Neural cell (in vitro differentiated cells): ENCODE data around the gene PADI4. TPM values are rescaled to one million over a fixed set of nuclear protein-coding genes. Genes with fewer than 3 reads are reported as not detected.

ENCODE experiments used
- H2AFZ ChIP-seq: fragments of 200-600, 300-800 bp; sonication (generic), shearing (Covaris generic); 2 replicates; pipeline ENCODE4 v1.6.0; 2014; ENCODE audit warnings: low read depth, mild to moderate bottlenecking, antibody characterized with exemption, low read length, moderate library complexity
- H3F3A ChIP-seq: fragments of 200-600 bp; shearing (Covaris generic); 2 replicates; pipeline ENCODE4 v1.6.1; 2016; ENCODE audit warnings: mild to moderate bottlenecking, moderate library complexity, mixed read lengths, antibody characterized with exemption, low read length; ENCODE audit not compliant: insufficient read depth, poor library complexity, severe bottlenecking
- H3K27ac ChIP-seq: fragments of 200-600, 300-800 bp; sonication (generic), shearing (Covaris generic); 2 replicates; pipeline ENCODE4 v1.5.1; 2014; ENCODE audit warnings: mild to moderate bottlenecking, low read length, moderate library complexity
- H3K27me3 ChIP-seq: fragments of 300-800, 200-600 bp; sonication (generic), shearing (Covaris generic); 2 replicates; pipeline ENCODE4 v1.6.0; 2014; ENCODE audit warnings: mild to moderate bottlenecking, low read depth, low read length, moderate library complexity; ENCODE audit not compliant: insufficient read depth
- H3K36me3 ChIP-seq: fragments of 300-800, 200-600 bp; sonication (generic), shearing (Covaris generic); 2 replicates; pipeline ENCODE4 v1.5.1; 2014; ENCODE audit warnings: mild to moderate bottlenecking, antibody characterized with exemption, low read length, moderate library complexity; ENCODE audit not compliant: insufficient read depth
- H3K4me2 ChIP-seq: fragments of 300-800, 200-600 bp; sonication (generic), shearing (Covaris generic); 2 replicates; pipeline ENCODE4 v1.6.0; 2014; ENCODE audit warnings: mild to moderate bottlenecking, low read length
- H3K4me3 ChIP-seq: fragments of 300-800, 200-600 bp; sonication (generic), shearing (Covaris generic); 2 replicates; pipeline ENCODE4 v1.5.1; 2014; ENCODE audit warnings: mild to moderate bottlenecking, low read length, moderate library complexity
- H3K79me2 ChIP-seq: fragments of 200-600 bp; shearing (Covaris generic); replicated peaks from 2 replicates; pipeline ENCODE4 v1.6.0; 2014; ENCODE audit warnings: mild to moderate bottlenecking, low read length, moderate library complexity; ENCODE audit not compliant: insufficient read depth
- H3K9ac ChIP-seq: fragments of 300-800, 200-600 bp; sonication (generic), shearing (Covaris generic); 2 replicates; pipeline ENCODE4 v1.6.1; 2016; ENCODE audit warnings: mild to moderate bottlenecking, low read length, mixed read lengths
- H3K9me2 ChIP-seq: fragments of 200-600 bp; shearing (Covaris generic); 2 replicates; pipeline ENCODE4 v1.6.1; 2016; ENCODE audit warnings: mild to moderate bottlenecking, low read length, mixed read lengths; ENCODE audit not compliant: insufficient read depth
- H3K9me3 ChIP-seq: fragments of 200-600, 300-800 bp; sonication (generic), shearing (Covaris generic); 2 replicates; pipeline ENCODE4 v1.6.1; 2016; ENCODE audit warnings: mild to moderate bottlenecking, mixed run types, low read length, moderate library complexity, mixed read lengths
- H4K20me1 ChIP-seq: fragments of 200-600 bp; shearing (Covaris generic); 2 replicates; pipeline ENCODE4 v1.6.1; 2016; ENCODE audit warnings: mild to moderate bottlenecking, mixed run types; ENCODE audit not compliant: insufficient read depth
- EP300 ChIP-seq: fragments of 450-650 bp; conservative IDR thresholded peaks from 2 replicates; pipeline ENCODE4 v1.6.1; 2014; ENCODE audit warnings: antibody characterized with exemption, mild to moderate bottlenecking, moderate library complexity; ENCODE audit not compliant: poor library complexity, severe bottlenecking
- EZH2 ChIP-seq: fragments of 200-600, 300-800 bp; shearing (Covaris generic), sonication (generic); IDR thresholded peaks from 2 replicates; pipeline ENCODE4 v1.6.1; 2014; ENCODE audit warnings: antibody characterized with exemption, low read length, borderline replicate concordance, mild to moderate bottlenecking; ENCODE audit not compliant: insufficient read depth, poor library complexity, severe bottlenecking
- MXI1 ChIP-seq: fragments of 450-650 bp; conservative IDR thresholded peaks from 2 replicates; pipeline ENCODE4 v1.6.1; 2014; ENCODE audit warnings: antibody characterized with exemption, mild to moderate bottlenecking; ENCODE audit not compliant: poor library complexity, severe bottlenecking
- RAD21 ChIP-seq: fragments of 450-650 bp; conservative IDR thresholded peaks from 2 replicates; pipeline ENCODE4 v1.6.1; 2014; ENCODE audit warnings: antibody characterized with exemption, mild to moderate bottlenecking, moderate library complexity
- SMC3 ChIP-seq: fragments of 450-650 bp; conservative IDR thresholded peaks from 2 replicates; pipeline ENCODE4 v1.6.1; 2014; ENCODE audit warnings: antibody characterized with exemption, mild to moderate bottlenecking, moderate library complexity; ENCODE audit not compliant: poor library complexity
- TAF1 ChIP-seq: IDR thresholded peaks from 2 replicates; pipeline ENCODE4 v1.6.1; 2012; ENCODE audit warnings: low read depth
- polyA plus RNA-seq: library from polyadenylated mRNA; depleted of rRNA; stranded (reverse); fragments of >200 nt; gene quantifications from 2 replicates; pipeline ENCODE4 v1.2.3, GENCODE V29; 2014
- TF ChIP-seq, protein P1 (sequence below): fragments of 450-650 bp; IDR thresholded peaks from 2 replicates; pipeline ENCODE4 v1.5.1; 2014; ENCODE audit warnings: antibody characterized with exemption, mild to moderate bottlenecking, moderate library complexity; ENCODE audit not compliant: poor library complexity, severe bottlenecking
- TF ChIP-seq, protein P2 (sequence below): IDR thresholded peaks from 2 replicates; pipeline ENCODE4 v1.6.1; 2012; ENCODE audit warnings: borderline replicate concordance

PADI4 gene
- polyA plus RNA-seq, 1 donor from 2014 or later, result not detected

DNA sequence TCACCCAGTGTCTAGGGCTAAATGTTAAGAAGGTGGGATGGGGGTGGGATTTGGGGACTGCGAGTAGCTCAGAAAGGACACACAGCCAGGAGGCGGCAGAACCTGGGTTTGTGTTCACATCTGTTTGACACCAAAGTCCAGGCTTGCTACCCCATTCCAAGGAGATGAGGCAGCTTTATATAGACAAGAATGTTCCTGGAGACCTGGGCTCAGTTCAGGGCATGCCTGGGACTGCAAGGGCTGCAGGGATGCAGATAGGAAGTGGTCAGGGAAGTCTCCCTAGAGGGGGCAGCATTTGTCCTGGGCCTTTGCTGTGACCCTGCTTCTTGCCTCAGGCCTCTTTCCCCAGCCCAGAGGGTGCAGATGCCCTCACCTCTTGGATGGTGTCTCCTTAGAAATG, 42.8 kb upstream of the PADI4 start:
- H3K27me3 ChIP-seq, result no peaks in the 10 kb centered on the region
- no peak overlapping the region for H3K27ac ChIP-seq
- no peak overlapping the region for H3K9ac ChIP-seq
- no peak overlapping the region for H2AFZ ChIP-seq
- H3K36me3 ChIP-seq, result no peaks in the 10 kb centered on the region
- TF ChIP-seq TAF1 (no peak), EP300 (no peak), MXI1 (no peak), RAD21 (no peak), SMC3 (no peak)
- TF ChIP-seq, protein P1, sequence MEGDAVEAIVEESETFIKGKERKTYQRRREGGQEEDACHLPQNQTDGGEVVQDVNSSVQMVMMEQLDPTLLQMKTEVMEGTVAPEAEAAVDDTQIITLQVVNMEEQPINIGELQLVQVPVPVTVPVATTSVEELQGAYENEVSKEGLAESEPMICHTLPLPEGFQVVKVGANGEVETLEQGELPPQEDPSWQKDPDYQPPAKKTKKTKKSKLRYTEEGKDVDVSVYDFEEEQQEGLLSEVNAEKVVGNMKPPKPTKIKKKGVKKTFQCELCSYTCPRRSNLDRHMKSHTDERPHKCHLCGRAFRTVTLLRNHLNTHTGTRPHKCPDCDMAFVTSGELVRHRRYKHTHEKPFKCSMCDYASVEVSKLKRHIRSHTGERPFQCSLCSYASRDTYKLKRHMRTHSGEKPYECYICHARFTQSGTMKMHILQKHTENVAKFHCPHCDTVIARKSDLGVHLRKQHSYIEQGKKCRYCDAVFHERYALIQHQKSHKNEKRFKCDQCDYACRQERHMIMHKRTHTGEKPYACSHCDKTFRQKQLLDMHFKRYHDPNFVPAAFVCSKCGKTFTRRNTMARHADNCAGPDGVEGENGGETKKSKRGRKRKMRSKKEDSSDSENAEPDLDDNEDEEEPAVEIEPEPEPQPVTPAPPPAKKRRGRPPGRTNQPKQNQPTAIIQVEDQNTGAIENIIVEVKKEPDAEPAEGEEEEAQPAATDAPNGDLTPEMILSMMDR, result no peak
- TF ChIP-seq, protein P2, sequence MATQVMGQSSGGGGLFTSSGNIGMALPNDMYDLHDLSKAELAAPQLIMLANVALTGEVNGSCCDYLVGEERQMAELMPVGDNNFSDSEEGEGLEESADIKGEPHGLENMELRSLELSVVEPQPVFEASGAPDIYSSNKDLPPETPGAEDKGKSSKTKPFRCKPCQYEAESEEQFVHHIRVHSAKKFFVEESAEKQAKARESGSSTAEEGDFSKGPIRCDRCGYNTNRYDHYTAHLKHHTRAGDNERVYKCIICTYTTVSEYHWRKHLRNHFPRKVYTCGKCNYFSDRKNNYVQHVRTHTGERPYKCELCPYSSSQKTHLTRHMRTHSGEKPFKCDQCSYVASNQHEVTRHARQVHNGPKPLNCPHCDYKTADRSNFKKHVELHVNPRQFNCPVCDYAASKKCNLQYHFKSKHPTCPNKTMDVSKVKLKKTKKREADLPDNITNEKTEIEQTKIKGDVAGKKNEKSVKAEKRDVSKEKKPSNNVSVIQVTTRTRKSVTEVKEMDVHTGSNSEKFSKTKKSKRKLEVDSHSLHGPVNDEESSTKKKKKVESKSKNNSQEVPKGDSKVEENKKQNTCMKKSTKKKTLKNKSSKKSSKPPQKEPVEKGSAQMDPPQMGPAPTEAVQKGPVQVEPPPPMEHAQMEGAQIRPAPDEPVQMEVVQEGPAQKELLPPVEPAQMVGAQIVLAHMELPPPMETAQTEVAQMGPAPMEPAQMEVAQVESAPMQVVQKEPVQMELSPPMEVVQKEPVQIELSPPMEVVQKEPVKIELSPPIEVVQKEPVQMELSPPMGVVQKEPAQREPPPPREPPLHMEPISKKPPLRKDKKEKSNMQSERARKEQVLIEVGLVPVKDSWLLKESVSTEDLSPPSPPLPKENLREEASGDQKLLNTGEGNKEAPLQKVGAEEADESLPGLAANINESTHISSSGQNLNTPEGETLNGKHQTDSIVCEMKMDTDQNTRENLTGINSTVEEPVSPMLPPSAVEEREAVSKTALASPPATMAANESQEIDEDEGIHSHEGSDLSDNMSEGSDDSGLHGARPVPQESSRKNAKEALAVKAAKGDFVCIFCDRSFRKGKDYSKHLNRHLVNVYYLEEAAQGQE, result no peak
- H3K4me2 ChIP-seq, result no peak overlapping the region
- no peaks in the 10 kb centered on the region for H3K9me3 ChIP-seq
- no peaks in the 10 kb centered on the region for H3K79me2 ChIP-seq
- H4K20me1 ChIP-seq, result no peaks in the 10 kb centered on the region
- H3F3A ChIP-seq, result no peaks in the 10 kb centered on the region
- no peaks in the 10 kb centered on the region for H3K9me2 ChIP-seq
- H3K4me3 ChIP-seq, result no peak overlapping the region

DNA sequence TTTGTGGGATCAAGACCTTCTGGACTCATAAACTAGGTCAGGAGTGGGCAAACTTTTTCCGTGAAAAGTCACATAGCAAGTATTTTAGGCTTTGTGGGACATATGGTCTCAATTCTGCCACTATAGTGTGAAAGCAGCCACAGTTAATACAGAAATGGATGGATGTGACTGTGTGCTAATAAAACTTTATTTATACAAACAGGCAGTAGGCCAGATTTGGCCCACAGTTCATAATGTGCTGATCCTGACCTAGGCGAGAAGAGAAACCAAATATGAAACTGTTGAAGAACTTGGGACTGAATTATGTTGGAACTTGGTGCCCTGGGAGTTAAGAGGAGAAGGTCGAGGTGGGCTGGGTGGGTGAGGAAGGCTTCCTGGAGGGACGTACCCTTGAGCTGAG, 42.0 kb upstream of the PADI4 start:
- no peak overlapping the region for H2AFZ ChIP-seq
- no peaks in the 10 kb centered on the region for H3K9me3 ChIP-seq
- no peak overlapping the region for H3K4me2 ChIP-seq
- H3K27ac ChIP-seq, result no peak overlapping the region
- no peaks in the 10 kb centered on the region for H3K9me2 ChIP-seq
- H3K9ac ChIP-seq, result no peak overlapping the region
- H3K79me2 ChIP-seq, result no peaks in the 10 kb centered on the region
- H4K20me1 ChIP-seq, result no peaks in the 10 kb centered on the region
- no peaks in the 10 kb centered on the region for H3K36me3 ChIP-seq
- H3K27me3 ChIP-seq, result no peaks in the 10 kb centered on the region
- H3F3A ChIP-seq, result no peaks in the 10 kb centered on the region
- no peak overlapping the region for H3K4me3 ChIP-seq
- TF ChIP-seq EZH2, result no peak
- TF ChIP-seq, protein P2, result no peak
- TF ChIP-seq SMC3, result no peak
- TF ChIP-seq, protein P1, result no peak
- TF ChIP-seq MXI1, result no peak
- no peak for TF ChIP-seq TAF1
